Hepatocyte (in vitro differentiated cells): ENCODE results near the gene NDUFA7.
"Not testable (repeated sequence)": the region's sequence is repeated elsewhere in the genome, so short reads cannot be mapped to it uniquely, and the experiment has no call there.

ENCODE experiments used
- EZH2 ChIP-seq: fragments of 200-600 bp; sonication (generic); IDR thresholded peaks from 2 replicates; pipeline ENCODE4 v1.6.1; 2016; ENCODE audit warnings: antibody characterized with exemption, mild to moderate bottlenecking, borderline replicate concordance
- TF ChIP-seq, protein P1 (sequence below): fragments of 200-600 bp; sonication (generic); IDR thresholded peaks from 2 replicates; pipeline ENCODE4 v1.5.1; 2016; ENCODE audit warnings: antibody characterized with exemption, mild to moderate bottlenecking; ENCODE audit not compliant: poor library complexity

DNA sequence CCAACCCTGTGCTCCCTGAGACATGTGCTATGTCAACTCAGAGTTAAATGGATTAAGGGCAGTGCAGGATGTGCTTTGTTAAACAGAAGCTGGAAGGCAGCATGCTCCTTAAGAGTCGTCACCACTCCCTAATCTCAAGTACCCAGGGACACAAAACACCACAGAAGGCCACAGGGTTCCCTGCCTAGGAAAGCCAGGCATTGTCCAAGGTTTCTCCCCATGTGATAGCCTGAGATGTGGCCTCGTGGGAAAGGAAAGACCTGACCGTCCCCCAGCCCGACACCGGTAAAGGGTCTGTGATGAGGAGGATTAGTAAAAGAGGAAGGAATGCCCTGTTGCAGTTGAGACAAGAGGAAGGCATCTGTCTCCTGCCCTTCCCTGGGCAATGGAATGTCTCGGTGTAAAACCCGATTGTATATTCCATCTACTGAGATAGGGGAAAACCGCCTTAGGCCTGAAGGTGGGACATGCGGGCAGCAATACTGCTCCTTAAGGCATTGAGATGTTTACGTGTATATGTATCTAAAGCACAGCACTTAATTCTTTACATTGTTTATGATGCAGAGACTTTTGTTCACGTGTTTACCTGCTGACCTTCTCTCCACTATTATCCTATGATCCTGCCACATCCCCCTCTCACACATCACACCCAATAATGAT lies 6.1 kb downstream of the NDUFA7 start:
- TF ChIP-seq, protein P1, sequence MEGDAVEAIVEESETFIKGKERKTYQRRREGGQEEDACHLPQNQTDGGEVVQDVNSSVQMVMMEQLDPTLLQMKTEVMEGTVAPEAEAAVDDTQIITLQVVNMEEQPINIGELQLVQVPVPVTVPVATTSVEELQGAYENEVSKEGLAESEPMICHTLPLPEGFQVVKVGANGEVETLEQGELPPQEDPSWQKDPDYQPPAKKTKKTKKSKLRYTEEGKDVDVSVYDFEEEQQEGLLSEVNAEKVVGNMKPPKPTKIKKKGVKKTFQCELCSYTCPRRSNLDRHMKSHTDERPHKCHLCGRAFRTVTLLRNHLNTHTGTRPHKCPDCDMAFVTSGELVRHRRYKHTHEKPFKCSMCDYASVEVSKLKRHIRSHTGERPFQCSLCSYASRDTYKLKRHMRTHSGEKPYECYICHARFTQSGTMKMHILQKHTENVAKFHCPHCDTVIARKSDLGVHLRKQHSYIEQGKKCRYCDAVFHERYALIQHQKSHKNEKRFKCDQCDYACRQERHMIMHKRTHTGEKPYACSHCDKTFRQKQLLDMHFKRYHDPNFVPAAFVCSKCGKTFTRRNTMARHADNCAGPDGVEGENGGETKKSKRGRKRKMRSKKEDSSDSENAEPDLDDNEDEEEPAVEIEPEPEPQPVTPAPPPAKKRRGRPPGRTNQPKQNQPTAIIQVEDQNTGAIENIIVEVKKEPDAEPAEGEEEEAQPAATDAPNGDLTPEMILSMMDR = not testable (repeated sequence)
- TF ChIP-seq EZH2 = not testable (repeated sequence)
